SK-N-SH treated with all-trans-retinoic acid at 6 μM for 48 hours (cell line): ENCODE data around the gene LYST.

Source experiments
- ATAC-seq: fragments of 200-7000 bp; cut with Tn5 transposase; 3 replicates; pipeline ENCODE4 v1.9.1; 2020; ENCODE audit warnings: mild to moderate bottlenecking, moderate library complexity
- ARNTL ChIP-seq: fragments of 450-650 bp; formaldehyde crosslinking; IDR thresholded peaks from 2 replicates; pipeline ENCODE4 v1.5.0; 2020; ENCODE audit warnings: low read depth, mild to moderate bottlenecking, moderate library complexity, borderline replicate concordance
- BACH2 ChIP-seq: fragments of 250-450 bp; sonication (Bioruptor Pico); IDR thresholded peaks from 2 replicates; pipeline ENCODE4 v1.9.0; 2021; ENCODE audit warnings: mild to moderate bottlenecking, borderline replicate concordance
- CSDC2 ChIP-seq: fragments of 250-450 bp; sonication (Bioruptor Pico); IDR thresholded peaks from 2 replicates; pipeline ENCODE4 v1.5.0; 2020; ENCODE audit warnings: mild to moderate bottlenecking, moderate library complexity
- CSRNP3 ChIP-seq: fragments of 250-450 bp; sonication (Bioruptor Pico); IDR thresholded peaks from 2 replicates; pipeline ENCODE4 v1.5.1; 2021; ENCODE audit warnings: mild to moderate bottlenecking, moderate library complexity
- ESRRG ChIP-seq: fragments of 250-450 bp; sonication (Bioruptor Pico); IDR thresholded peaks from 2 replicates; pipeline ENCODE4 v1.6.1; 2021; ENCODE audit warnings: mild to moderate bottlenecking
- GLIS3 ChIP-seq: fragments of 250-450 bp; sonication (Bioruptor Pico); IDR thresholded peaks from 2 replicates; pipeline ENCODE4 v1.5.0; 2020; ENCODE audit warnings: mild to moderate bottlenecking, moderate library complexity
- ISL1 ChIP-seq: fragments of 250-450 bp; sonication (Bioruptor Pico); IDR thresholded peaks from 2 replicates; pipeline ENCODE4 v2.1.2; 2022; ENCODE audit warnings: mild to moderate bottlenecking, moderate library complexity
- OSR1 ChIP-seq: fragments of 250-450 bp; sonication (Bioruptor Pico); IDR thresholded peaks from 2 replicates; pipeline ENCODE4 v1.8.0; 2022; ENCODE audit warnings: moderate library complexity, mild to moderate bottlenecking, inconsistent platforms
- PATZ1 ChIP-seq: fragments of 250-450 bp; sonication (Bioruptor Pico); IDR thresholded peaks from 2 replicates; pipeline ENCODE4 v1.8.0; 2020; ENCODE audit warnings: mild to moderate bottlenecking, moderate library complexity, borderline replicate concordance
- PPARA ChIP-seq: fragments of 250-450 bp; sonication (Bioruptor Pico); IDR thresholded peaks from 2 replicates; pipeline ENCODE4 v1.5.0; 2020; ENCODE audit warnings: mild to moderate bottlenecking, borderline replicate concordance
- RARB ChIP-seq: fragments of 250-450 bp; sonication (Bioruptor Pico); IDR thresholded peaks from 2 replicates; pipeline ENCODE4 v1.8.0; 2021; ENCODE audit warnings: mild to moderate bottlenecking, moderate library complexity
- SNAI2 ChIP-seq: fragments of 250-450 bp; sonication (Bioruptor Pico); IDR thresholded peaks from 2 replicates; pipeline ENCODE4 v1.5.0; 2020; ENCODE audit warnings: mild to moderate bottlenecking, moderate library complexity
- TCF4 ChIP-seq: fragments of 250-450 bp; sonication (Bioruptor Pico); IDR thresholded peaks from 2 replicates; pipeline ENCODE4 v1.8.0; 2021; ENCODE audit warnings: mild to moderate bottlenecking, moderate library complexity, borderline replicate concordance
- TOX ChIP-seq: fragments of 250-450 bp; sonication (Bioruptor Pico); IDR thresholded peaks from 2 replicates; pipeline ENCODE4 v1.8.0; 2021; ENCODE audit warnings: mild to moderate bottlenecking, moderate library complexity, borderline replicate concordance
- TSHZ2 ChIP-seq: fragments of 250-450 bp; sonication (Bioruptor Pico); IDR thresholded peaks from 2 replicates; pipeline ENCODE4 v1.5.0; 2020; ENCODE audit warnings: mild to moderate bottlenecking, moderate library complexity
- ZC3H10 ChIP-seq: fragments of 250-450 bp; sonication (Bioruptor Pico); IDR thresholded peaks from 2 replicates; pipeline ENCODE4 v1.5.1; 2021; ENCODE audit warnings: mild to moderate bottlenecking, moderate library complexity
- ZFP3 ChIP-seq: fragments of 250-450 bp; sonication (Bioruptor Pico); IDR thresholded peaks from 2 replicates; pipeline ENCODE4 v1.5.0; 2020; ENCODE audit warnings: mild to moderate bottlenecking, moderate library complexity
- ZFP30 ChIP-seq: fragments of 450-650 bp; formaldehyde crosslinking; IDR thresholded peaks from 2 replicates; pipeline ENCODE4 v1.5.0; 2022; ENCODE audit warnings: mild to moderate bottlenecking, moderate library complexity
- ZNF565 ChIP-seq: fragments of 450-650 bp; formaldehyde crosslinking; conservative IDR thresholded peaks from 2 replicates; pipeline ENCODE4 v1.5.0; 2020; ENCODE audit warnings: low read depth, mild to moderate bottlenecking, moderate library complexity
- ZNF70 ChIP-seq: fragments of 450-650 bp; formaldehyde crosslinking; IDR thresholded peaks from 2 replicates; pipeline ENCODE4 v1.5.0; 2020; ENCODE audit warnings: mild to moderate bottlenecking, moderate library complexity
- ZNF8 ChIP-seq: fragments of 450-650 bp; formaldehyde crosslinking; IDR thresholded peaks from 2 replicates; pipeline ENCODE4 v1.5.0; 2020; ENCODE audit warnings: mild to moderate bottlenecking, moderate library complexity
- TF ChIP-seq, protein P1 (sequence below): fragments of 250-450 bp; sonication (Bioruptor Pico); IDR thresholded peaks from 2 replicates; pipeline ENCODE4 v1.5.1; 2020; ENCODE audit warnings: low read depth, mild to moderate bottlenecking, moderate library complexity
- TF ChIP-seq, protein P2 (sequence below): fragments of 250-450 bp; sonication (Bioruptor Pico); IDR thresholded peaks from 2 replicates; pipeline ENCODE4 v1.8.0; 2021; ENCODE audit warnings: low read depth, mild to moderate bottlenecking, moderate library complexity, borderline replicate concordance

Gene LYST

GRCh38 chr1:235735621-235736020 lies 131.1 kb downstream of the LYST start:
- no peak for ATAC-seq
- TF ChIP-seq, protein P1, sequence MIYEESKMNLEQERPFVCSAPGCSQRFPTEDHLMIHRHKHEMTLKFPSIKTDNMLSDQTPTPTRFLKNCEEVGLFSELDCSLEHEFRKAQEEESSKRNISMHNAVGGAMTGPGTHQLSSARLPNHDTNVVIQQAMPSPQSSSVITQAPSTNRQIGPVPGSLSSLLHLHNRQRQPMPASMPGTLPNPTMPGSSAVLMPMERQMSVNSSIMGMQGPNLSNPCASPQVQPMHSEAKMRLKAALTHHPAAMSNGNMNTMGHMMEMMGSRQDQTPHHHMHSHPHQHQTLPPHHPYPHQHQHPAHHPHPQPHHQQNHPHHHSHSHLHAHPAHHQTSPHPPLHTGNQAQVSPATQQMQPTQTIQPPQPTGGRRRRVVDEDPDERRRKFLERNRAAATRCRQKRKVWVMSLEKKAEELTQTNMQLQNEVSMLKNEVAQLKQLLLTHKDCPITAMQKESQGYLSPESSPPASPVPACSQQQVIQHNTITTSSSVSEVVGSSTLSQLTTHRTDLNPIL (CRISPR knock-in tag) = no peak
- no peak for TF ChIP-seq GLIS3 (CRISPR knock-in tag)
- TF ChIP-seq SNAI2 (CRISPR knock-in tag) = no peak
- no peak for TF ChIP-seq ESRRG (CRISPR knock-in tag)
- TF ChIP-seq ZFP30 (CRISPR knock-in tag) = no peak
- TF ChIP-seq PPARA (CRISPR knock-in tag) = no peak
- TF ChIP-seq CSRNP3 (CRISPR knock-in tag) = no peak
- no peak for TF ChIP-seq ISL1 (CRISPR knock-in tag)
- TF ChIP-seq CSDC2 (CRISPR knock-in tag) = no peak
- no peak for TF ChIP-seq PATZ1 (CRISPR knock-in tag)
- TF ChIP-seq TSHZ2 (CRISPR knock-in tag) = no peak
- TF ChIP-seq TOX (CRISPR knock-in tag) = no peak
- no peak for TF ChIP-seq TCF4 (CRISPR knock-in tag)
- no peak for TF ChIP-seq ARNTL (CRISPR knock-in tag)
- no peak for TF ChIP-seq ZNF70
- TF ChIP-seq ZNF8 (CRISPR knock-in tag) = no peak
- no peak for TF ChIP-seq BACH2
- TF ChIP-seq ZC3H10 = no peak
- TF ChIP-seq OSR1 = no peak
- no peak for TF ChIP-seq ZNF565 (CRISPR knock-in tag)

- no peak for TF ChIP-seq TCF4 (CRISPR knock-in tag)
- TF ChIP-seq GLIS3 (CRISPR knock-in tag) = no peak
- no peak for TF ChIP-seq ESRRG (CRISPR knock-in tag)
- TF ChIP-seq ZNF8 (CRISPR knock-in tag) = no peak
- TF ChIP-seq TOX (CRISPR knock-in tag) = no peak
- TF ChIP-seq CSRNP3 (CRISPR knock-in tag) = no peak
- TF ChIP-seq ZFP3 (CRISPR knock-in tag) = no peak
- TF ChIP-seq, protein P1 (CRISPR knock-in tag) = no peak
- no peak for TF ChIP-seq ARNTL (CRISPR knock-in tag)
- no peak for TF ChIP-seq SNAI2 (CRISPR knock-in tag)
- TF ChIP-seq CSDC2 (CRISPR knock-in tag) = no peak
- no peak for TF ChIP-seq BACH2
- no peak for TF ChIP-seq TSHZ2 (CRISPR knock-in tag)
- no peak for TF ChIP-seq ZC3H10
- TF ChIP-seq RARB = no peak
- TF ChIP-seq, protein P2, sequence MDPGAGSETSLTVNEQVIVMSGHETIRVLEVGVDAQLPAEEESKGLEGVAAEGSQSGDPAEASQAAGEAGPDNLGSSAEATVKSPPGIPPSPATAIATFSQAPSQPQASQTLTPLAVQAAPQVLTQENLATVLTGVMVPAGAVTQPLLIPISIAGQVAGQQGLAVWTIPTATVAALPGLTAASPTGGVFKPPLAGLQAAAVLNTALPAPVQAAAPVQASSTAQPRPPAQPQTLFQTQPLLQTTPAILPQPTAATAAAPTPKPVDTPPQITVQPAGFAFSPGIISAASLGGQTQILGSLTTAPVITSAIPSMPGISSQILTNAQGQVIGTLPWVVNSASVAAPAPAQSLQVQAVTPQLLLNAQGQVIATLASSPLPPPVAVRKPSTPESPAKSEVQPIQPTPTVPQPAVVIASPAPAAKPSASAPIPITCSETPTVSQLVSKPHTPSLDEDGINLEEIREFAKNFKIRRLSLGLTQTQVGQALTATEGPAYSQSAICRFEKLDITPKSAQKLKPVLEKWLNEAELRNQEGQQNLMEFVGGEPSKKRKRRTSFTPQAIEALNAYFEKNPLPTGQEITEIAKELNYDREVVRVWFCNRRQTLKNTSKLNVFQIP = no peak
- ATAC-seq = 0 out of 3 replicates have a peak, but pooled peaks have one; percentile 27
Measured at GRCh38 chr1:235734335-235734734, 132.4 kb downstream of the LYST start.
